ENCODE results near the gene TRIM44.

- TF ChIP-seq POLR2A (IDR thresholded peaks at IDR 0.05) = no peak
- no peak for TF ChIP-seq CTCF (IDR thresholded peaks at IDR 0.05)
Measured at GRCh38 chr11:35623621-35624168, 38.9 kb upstream of the TRIM44 start.

All from thyroid gland (tissue), 4 donors.